GM12801 (cell line): ENCODE results near the gene UCP3.

Experiments used
- TF ChIP-seq, protein P1 (sequence below): IDR thresholded peaks from one replicate; pipeline ENCODE4 v1.5.1; 2011; ENCODE audit warnings: control low read depth; ENCODE audit not compliant: insufficient read length; ENCODE audit errors: extremely low read depth

Gene UCP3

DNA sequence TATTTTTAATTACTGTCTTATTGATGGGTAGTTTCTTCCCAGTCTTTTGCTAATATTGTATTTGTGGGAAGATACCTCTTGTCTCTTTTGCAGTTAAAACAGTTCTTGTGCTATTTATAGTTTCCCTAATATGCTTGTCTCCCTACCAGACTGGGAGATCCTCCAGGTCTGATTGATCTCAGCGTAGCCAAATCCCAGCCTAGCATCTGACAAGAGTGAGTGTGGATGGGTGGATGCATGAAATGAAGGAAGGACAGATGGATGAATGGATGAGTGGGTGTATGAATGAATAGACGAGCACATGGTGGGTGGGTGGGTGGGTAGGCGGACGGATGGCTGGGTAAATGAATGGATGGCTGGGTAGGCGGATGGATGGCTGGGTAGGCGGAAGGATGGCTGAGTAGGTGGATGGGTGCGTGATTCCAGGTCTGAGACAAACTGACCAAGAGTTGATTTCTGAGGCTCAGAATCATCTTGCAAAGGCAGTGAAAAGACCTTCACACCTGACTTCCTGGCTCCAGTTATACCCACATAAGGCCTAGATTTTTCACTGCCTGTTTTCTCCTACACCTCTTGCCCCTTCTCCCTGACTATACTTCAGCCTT lies 46.7 kb downstream of the UCP3 start:
- TF ChIP-seq, protein P1, sequence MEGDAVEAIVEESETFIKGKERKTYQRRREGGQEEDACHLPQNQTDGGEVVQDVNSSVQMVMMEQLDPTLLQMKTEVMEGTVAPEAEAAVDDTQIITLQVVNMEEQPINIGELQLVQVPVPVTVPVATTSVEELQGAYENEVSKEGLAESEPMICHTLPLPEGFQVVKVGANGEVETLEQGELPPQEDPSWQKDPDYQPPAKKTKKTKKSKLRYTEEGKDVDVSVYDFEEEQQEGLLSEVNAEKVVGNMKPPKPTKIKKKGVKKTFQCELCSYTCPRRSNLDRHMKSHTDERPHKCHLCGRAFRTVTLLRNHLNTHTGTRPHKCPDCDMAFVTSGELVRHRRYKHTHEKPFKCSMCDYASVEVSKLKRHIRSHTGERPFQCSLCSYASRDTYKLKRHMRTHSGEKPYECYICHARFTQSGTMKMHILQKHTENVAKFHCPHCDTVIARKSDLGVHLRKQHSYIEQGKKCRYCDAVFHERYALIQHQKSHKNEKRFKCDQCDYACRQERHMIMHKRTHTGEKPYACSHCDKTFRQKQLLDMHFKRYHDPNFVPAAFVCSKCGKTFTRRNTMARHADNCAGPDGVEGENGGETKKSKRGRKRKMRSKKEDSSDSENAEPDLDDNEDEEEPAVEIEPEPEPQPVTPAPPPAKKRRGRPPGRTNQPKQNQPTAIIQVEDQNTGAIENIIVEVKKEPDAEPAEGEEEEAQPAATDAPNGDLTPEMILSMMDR, result no peak

GRCh38 chr11:73961321-73961720 lies 47.6 kb downstream of the UCP3 start:
- TF ChIP-seq, protein P1, result no peak

DNA sequence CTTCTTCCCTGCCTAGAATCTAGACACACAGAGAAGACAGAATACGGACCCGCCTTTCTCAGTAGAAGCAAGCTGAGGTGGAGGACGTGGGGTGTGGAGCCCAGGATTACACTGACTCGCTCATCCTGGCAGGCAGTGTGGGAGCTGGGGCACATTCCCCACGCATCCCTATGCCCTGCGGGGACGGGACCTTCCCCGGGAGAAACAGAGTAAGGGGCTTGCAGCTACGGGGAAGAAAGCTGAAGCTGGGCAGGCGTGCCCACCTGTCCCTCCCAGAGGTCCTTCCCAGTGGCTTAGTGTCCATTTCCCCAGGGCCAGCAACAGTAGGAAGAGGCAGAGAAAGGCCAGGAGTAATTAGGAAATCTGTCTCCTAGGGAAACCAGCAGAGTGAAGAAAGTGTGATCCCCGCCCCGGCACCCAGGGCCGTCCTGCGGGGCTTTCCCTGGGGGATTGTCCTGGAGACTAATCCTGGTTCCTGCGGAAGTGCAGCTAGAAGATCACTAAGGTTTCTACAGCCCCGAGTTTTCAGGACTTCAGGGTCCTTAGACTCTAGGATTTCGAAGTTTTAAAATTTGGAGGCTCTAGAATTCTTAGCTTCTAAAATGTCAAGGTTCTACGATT lies 50.3 kb downstream of the UCP3 start:
- TF ChIP-seq, protein P1, result no peak

GRCh38 chr11:73957654-73958361 lies 51.1 kb downstream of the UCP3 start:
- TF ChIP-seq, protein P1, result no peak

DNA sequence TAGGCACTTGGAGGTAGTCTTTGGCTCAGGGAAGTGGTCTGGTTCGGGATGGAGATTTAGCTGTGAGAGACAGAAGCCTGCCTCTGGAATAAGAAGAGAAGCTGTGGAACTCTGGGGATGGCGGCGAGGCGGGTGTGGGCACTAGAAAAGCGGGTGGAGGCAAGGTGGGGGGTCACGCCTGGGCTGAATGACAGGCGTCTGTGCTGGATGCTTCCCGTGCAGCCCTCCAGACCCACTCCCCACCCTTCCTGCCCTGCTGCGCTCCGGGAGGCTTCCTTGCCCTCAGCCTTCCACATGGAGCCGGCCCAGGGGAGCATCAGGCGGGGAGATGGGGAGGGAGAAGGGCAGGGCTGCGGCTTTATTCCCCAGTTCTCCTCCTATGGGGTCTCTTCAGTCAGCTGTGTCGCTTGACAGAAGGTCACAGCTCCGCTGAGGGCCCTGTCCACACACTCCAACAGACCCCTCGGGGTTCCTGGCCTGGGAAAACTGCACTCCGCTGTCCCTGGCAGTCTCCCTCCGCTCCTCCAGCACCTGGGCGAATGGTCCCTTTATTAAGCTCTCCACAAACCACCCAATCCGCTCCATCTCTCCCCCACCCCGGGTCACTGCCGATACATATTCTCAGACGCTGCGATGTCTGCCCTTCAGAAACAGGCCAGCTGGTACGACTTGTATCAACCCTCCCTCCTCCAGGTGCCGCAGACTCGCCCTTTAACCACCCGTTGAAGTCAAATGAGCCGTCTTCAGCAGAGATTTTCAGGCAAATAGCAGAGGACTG lies 51.8 kb downstream of the UCP3 start:
- TF ChIP-seq, protein P1, result no peak

- TF ChIP-seq, protein P1, result no peak
Measured at GRCh38 chr11:73951797-73952196, 57.1 kb downstream of the UCP3 start.
